ENCODE results near the gene RABGGTA. TPM values are rescaled to one million over a fixed set of nuclear protein-coding genes. Genes with fewer than 3 reads are reported as not detected.

Gene RABGGTA
- total and polyA plus RNA-seq, 9 of the 15 experiments (the other 6 are each of a cell fraction or from before 2014, with no cell fraction given) = 4.5 to 24.2 (median 15.5) TPM

DNA sequence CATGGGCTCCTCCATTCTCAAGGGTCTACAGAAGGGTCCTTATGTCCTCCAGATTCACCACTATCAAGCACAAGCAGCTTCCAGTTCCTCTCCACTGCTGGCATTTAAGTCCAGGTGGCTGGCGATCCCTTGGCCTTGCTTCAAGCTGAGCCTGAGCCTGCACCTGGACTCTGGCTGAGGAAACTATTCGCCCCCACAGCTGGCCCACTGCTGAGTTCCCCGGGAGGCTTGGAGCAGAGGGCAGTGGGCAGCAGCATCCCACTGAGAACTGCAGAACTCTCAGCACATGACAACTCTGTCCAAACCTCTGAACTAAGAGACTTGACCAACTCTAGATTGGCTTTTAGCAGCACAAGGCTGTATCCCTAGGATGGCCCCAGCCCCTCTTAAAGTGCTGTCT, 11.3 kb upstream of the RABGGTA start (continued):
- TF ChIP-seq, protein P1, sequence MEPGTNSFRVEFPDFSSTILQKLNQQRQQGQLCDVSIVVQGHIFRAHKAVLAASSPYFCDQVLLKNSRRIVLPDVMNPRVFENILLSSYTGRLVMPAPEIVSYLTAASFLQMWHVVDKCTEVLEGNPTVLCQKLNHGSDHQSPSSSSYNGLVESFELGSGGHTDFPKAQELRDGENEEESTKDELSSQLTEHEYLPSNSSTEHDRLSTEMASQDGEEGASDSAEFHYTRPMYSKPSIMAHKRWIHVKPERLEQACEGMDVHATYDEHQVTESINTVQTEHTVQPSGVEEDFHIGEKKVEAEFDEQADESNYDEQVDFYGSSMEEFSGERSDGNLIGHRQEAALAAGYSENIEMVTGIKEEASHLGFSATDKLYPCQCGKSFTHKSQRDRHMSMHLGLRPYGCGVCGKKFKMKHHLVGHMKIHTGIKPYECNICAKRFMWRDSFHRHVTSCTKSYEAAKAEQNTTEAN (CRISPR knock-in tag; IDR thresholded peaks at IDR 0.05) = no peak
- TF ChIP-seq, protein P2, sequence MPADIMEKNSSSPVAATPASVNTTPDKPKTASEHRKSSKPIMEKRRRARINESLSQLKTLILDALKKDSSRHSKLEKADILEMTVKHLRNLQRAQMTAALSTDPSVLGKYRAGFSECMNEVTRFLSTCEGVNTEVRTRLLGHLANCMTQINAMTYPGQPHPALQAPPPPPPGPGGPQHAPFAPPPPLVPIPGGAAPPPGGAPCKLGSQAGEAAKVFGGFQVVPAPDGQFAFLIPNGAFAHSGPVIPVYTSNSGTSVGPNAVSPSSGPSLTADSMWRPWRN (IDR thresholded peaks at IDR 0.05; ENCODE audit: low read depth) = no peak
- TF ChIP-seq, protein P3, sequence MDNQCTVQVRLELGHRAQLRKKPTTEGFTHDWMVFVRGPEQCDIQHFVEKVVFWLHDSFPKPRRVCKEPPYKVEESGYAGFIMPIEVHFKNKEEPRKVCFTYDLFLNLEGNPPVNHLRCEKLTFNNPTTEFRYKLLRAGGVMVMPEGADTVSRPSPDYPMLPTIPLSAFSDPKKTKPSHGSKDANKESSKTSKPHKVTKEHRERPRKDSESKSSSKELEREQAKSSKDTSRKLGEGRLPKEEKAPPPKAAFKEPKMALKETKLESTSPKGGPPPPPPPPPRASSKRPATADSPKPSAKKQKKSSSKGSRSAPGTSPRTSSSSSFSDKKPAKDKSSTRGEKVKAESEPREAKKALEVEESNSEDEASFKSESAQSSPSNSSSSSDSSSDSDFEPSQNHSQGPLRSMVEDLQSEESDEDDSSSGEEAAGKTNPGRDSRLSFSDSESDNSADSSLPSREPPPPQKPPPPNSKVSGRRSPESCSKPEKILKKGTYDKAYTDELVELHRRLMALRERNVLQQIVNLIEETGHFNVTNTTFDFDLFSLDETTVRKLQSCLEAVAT (IDR thresholded peaks at IDR 0.05) = no peak

DNA sequence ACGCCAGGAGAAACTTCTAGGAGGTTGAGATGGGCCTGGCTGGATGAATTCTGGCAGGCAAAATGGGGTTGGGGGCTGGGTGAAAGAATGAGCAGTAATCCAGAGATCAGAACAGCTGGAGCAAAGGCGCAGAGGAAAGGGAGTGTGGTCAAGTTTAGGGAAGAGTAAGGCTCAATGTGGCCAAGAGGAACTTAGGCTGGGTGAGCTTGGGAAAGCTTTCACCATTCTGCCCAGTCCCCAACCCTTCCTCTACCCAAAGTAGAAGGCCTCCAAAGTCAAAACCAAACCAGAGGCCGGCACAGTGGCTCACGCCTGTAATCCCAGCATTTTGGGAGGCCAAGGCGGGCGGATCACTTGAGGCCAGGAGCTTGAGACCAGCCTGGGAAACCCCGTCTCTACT, 10.2 kb upstream of the RABGGTA start:
- FAIRE-seq (no peak), ATAC-seq (no peak), DNase-seq (ENCODE audit: extremely low read depth in 1 of 4, low spot score in 3 of 4) (no peak)
- Histone ChIP-seq H3K36me3 (ENCODE audit: control insufficient read depth, insufficient read depth, low read length) (no peaks in the 10 kb centered on the region), H2AFZ (ENCODE audit: low read depth, low read length) (no peak overlapping the region), H3K4me3 (no peak overlapping the region), H3K79me2 (ENCODE audit: control insufficient read depth, insufficient read depth, low read length) (no peaks in the 10 kb centered on the region), H3K9me1 (ENCODE audit: control insufficient read depth, insufficient read depth, low read length) (no peaks in the 10 kb centered on the region), H3K9me3 (replicated peaks; ENCODE audit: control insufficient read depth, insufficient read depth, low read depth, low read length) (no peaks in the 10 kb centered on the region), H4K20me1 (replicated peaks; ENCODE audit: control insufficient read depth, insufficient read depth, low read length) (no peaks in the 10 kb centered on the region), H3K9ac (ENCODE audit: insufficient read depth in 1 of 2, low read depth in 2 of 2, low read length in 2 of 2) (no peak overlapping the region), H3K27ac (ENCODE audit: extremely low read depth, low read depth, low read length) (no peak overlapping the region), H3K4me1 (replicated peaks in 1 of 2; ENCODE audit: control insufficient read depth in 2 of 2, insufficient read depth in 2 of 2, low read length in 2 of 2) (peaks cover 0 to 3% of the 10 kb centered on the region in 2 experiments; a peak in 2 of 5 replicates), H3K27me3 (ENCODE audit: control insufficient read depth in 2 of 2, insufficient read depth in 2 of 2, low read length in 2 of 2) (no peaks in the 10 kb centered on the region), H3K4me2 (ENCODE audit: insufficient read depth, low read length) (no peak overlapping the region)
- no TSS peak for BruUV-seq (replicated peaks)
- ChIA-PET POLR2A (interaction anchor here (1.1 to 2.2 kb wide), 2 partner anchors 8 to 10 kb away, joined by 3 to 7 read pairs; partner anchors contain the start of gene RABGGTA), CTCF (ENCODE audit: low intra/inter-chr PET ratio) (no interaction called here)
- 74% methylated on average over 5 of the region's 7 CpGs for WGBS (ENCODE audit: insufficient coverage, low coverage, missing lambda C conversion rate)
- in situ Hi-C loops (cut with MboI) = no loop called here
- intact Hi-C loops (cut with micrococcal nuclease) = no loop called here
- TF ChIP-seq ZNF175 (CRISPR knock-in tag; IDR thresholded peaks at IDR 0.05; ENCODE audit: low read depth) (no peak), ASH1L (IDR thresholded peaks at IDR 0.05; ENCODE audit: borderline replicate concordance, low read depth, partially characterized antibody) (no peak), ZNF696 (CRISPR knock-in tag; conservative IDR thresholded peaks at IDR 0.05) (no peak), RFX7 (CRISPR knock-in tag; IDR thresholded peaks at IDR 0.05) (no peak), CBX5 (IDR thresholded peaks at IDR 0.05; ENCODE audit: borderline replicate concordance, low read depth) (no peak), ZNF12 (CRISPR knock-in tag; IDR thresholded peaks at IDR 0.05) (no peak), ZNF586 (CRISPR knock-in tag; conservative IDR thresholded peaks at IDR 0.05) (no peak), BMI1 (IDR thresholded peaks at IDR 0.05; ENCODE audit: low read length) (no peak), ILK (tag; IDR thresholded peaks at IDR 0.05; ENCODE audit: borderline replicate concordance, low read depth) (no peak), BRD4 (IDR thresholded peaks at IDR 0.05) (no peak), GABPB1 (CRISPR knock-in tag; IDR thresholded peaks at IDR 0.05) (no peak)
- TF ChIP-seq, protein P4, sequence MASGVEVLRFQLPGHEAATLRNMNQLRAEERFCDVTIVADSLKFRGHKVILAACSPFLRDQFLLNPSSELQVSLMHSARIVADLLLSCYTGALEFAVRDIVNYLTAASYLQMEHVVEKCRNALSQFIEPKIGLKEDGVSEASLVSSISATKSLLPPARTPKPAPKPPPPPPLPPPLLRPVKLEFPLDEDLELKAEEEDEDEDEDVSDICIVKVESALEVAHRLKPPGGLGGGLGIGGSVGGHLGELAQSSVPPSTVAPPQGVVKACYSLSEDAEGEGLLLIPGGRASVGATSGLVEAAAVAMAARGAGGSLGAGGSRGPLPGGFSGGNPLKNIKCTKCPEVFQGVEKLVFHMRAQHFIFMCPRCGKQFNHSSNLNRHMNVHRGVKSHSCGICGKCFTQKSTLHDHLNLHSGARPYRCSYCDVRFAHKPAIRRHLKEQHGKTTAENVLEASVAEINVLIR (CRISPR knock-in tag; IDR thresholded peaks at IDR 0.05) = no peak
- TF ChIP-seq, protein P5, sequence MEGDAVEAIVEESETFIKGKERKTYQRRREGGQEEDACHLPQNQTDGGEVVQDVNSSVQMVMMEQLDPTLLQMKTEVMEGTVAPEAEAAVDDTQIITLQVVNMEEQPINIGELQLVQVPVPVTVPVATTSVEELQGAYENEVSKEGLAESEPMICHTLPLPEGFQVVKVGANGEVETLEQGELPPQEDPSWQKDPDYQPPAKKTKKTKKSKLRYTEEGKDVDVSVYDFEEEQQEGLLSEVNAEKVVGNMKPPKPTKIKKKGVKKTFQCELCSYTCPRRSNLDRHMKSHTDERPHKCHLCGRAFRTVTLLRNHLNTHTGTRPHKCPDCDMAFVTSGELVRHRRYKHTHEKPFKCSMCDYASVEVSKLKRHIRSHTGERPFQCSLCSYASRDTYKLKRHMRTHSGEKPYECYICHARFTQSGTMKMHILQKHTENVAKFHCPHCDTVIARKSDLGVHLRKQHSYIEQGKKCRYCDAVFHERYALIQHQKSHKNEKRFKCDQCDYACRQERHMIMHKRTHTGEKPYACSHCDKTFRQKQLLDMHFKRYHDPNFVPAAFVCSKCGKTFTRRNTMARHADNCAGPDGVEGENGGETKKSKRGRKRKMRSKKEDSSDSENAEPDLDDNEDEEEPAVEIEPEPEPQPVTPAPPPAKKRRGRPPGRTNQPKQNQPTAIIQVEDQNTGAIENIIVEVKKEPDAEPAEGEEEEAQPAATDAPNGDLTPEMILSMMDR (IDR thresholded peaks at IDR 0.05 in 2 of 3, conservative IDR thresholded peaks at IDR 0.05 in 1 of 3; ENCODE audit: insufficient read depth in 2 of 3, low read depth in 1 of 3, low read length in 3 of 3) = no peak

Measured in K562 (cell line).